Neural crest cell (in vitro differentiated cells): ENCODE measurements around the gene NT5E. TPM values are rescaled to one million over a fixed set of nuclear protein-coding genes. Genes with fewer than 3 reads are reported as not detected.

ENCODE experiments used
- DNase-seq: peaks from one replicate; pipeline ENCODE4 v3.0.0; 2021; ENCODE audit warnings: low read depth, mixed read lengths, low spot score
- H3K27ac Mint-ChIP-seq: one replicate; pipeline ENCODE4 v1.8.0; 2021; ENCODE audit warnings: mild to moderate bottlenecking, mixed read lengths; ENCODE audit not compliant: unreplicated experiment
- H3K27me3 Mint-ChIP-seq: 2 replicates; pipeline ENCODE4 v1.8.0; 2021; ENCODE audit warnings: low read depth, mild to moderate bottlenecking, mixed read lengths
- H3K36me3 Mint-ChIP-seq: 2 replicates; pipeline ENCODE4 v1.8.0; 2021; ENCODE audit warnings: low read depth, mild to moderate bottlenecking, mixed read lengths
- H3K4me1 Mint-ChIP-seq: 2 replicates; pipeline ENCODE4 v1.8.0; 2021; ENCODE audit warnings: mixed read lengths
- H3K4me3 Mint-ChIP-seq: one replicate; pipeline ENCODE4 v1.8.0; 2021; ENCODE audit warnings: mild to moderate bottlenecking, mixed read lengths
- H3K9me3 Mint-ChIP-seq: 2 replicates; pipeline ENCODE4 v1.8.0; 2021; ENCODE audit warnings: mixed read lengths
- CTCF ChIP-seq: fragments of 200-600 bp; sonication (generic); conservative IDR thresholded peaks from 2 replicates; pipeline ENCODE4 v1.5.0; 2021; ENCODE audit warnings: antibody characterized with exemption, mild to moderate bottlenecking
- long read RNA-seq: library from polyadenylated mRNA; unstranded; transcript quantifications from one replicate; pipeline ENCODE4 v2.0.0, GENCODE V29; 2020
- total RNA-seq: library from RNA; stranded (reverse); gene quantifications from 2 replicates; pipeline ENCODE4 v1.2.1, GENCODE V29; 2021

Gene NT5E
- 0.28 and 0.43 TPM in 2 replicates for total RNA-seq
- long read RNA-seq = 0 reads

DNA sequence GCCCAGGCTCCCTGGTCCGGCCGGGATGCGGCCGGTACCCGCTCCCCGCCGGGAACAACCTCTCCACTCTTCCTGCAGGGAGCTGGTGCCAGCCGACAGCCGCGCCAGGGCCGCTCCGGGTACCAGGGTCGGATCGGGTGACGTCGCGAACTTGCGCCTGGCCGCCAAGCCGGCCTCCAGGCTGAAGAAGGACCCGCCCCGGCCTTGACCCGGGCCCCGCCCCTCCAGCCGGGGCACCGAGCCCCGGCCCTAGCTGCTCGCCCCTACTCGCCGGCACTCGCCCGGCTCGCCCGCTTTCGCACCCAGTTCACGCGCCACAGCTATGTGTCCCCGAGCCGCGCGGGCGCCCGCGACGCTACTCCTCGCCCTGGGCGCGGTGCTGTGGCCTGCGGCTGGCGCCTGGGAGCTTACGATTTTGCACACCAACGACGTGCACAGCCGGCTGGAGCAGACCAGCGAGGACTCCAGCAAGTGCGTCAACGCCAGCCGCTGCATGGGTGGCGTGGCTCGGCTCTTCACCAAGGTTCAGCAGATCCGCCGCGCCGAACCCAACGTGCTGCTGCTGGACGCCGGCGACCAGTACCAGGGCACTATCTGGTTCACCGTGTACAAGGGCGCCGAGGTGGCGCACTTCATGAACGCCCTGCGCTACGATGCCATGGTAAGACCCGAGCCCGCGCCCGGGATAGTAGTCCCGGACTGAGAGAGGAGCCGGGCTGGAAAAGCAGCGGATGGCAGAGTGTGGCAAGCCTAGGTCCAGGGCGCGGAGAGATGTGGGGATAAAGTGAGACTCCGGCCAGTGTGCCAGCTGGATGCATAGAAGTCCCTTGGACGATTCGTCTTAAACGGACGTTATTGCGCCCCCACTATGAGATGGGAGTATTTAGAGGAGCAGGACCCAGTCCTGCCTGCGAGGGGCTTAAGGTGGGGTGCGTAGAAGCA, at the start of gene NT5E:
Gene NT5E (plus strand): TSS at position 266 of the 942 bp plus-strand sequence. CDS start 57 bp downstream, at position 323.
- no peaks in the 10 kb centered on the region for H3K36me3 Mint-ChIP-seq

GRCh38 chr6:85400331-85400730, 49.6 kb upstream of the NT5E start:
- Mint-ChIP-seq H3K27me3 (no peaks in the 10 kb centered on the region), H3K27ac (no peak overlapping the region), H3K4me1 (peaks cover 7% of the 10 kb centered on the region), H3K9me3 (peaks cover 7% of the 10 kb centered on the region), H3K4me3 (no peak overlapping the region), H3K36me3 (no peaks in the 10 kb centered on the region)
- DNase-seq = no peak
- no peak for TF ChIP-seq CTCF

More for the DNA sequence above, at the start of gene NT5E:
- Mint-ChIP-seq H3K27me3 (peaks cover 96% of the 10 kb centered on the region), H3K27ac (no peak within 1 kb of the TSS), H3K4me1 (peaks cover 20% of the 10 kb centered on the region), H3K4me3 (peak within 1 kb of the TSS; percentile 86), H3K9me3 (no peaks in the 10 kb centered on the region)
- DNase-seq = peak; percentile 50
- no peak for TF ChIP-seq CTCF

GRCh38 chr6:85401186-85402021, 48.5 kb upstream of the NT5E start:
- DNase-seq = no peak
- Mint-ChIP-seq H3K27ac (peak overlapping the region; percentile 39), H3K4me1 (peaks cover 7% of the 10 kb centered on the region), H3K27me3 (peaks cover 2% of the 10 kb centered on the region), H3K36me3 (no peaks in the 10 kb centered on the region), H3K4me3 (no peak overlapping the region), H3K9me3 (peaks cover 6% of the 10 kb centered on the region)
- TF ChIP-seq CTCF = no peak

- Mint-ChIP-seq H3K27me3 (peaks cover 5% of the 10 kb centered on the region), H3K9me3 (no peaks in the 10 kb centered on the region), H3K27ac (no peak overlapping the region)
Observed at GRCh38 chr6:85402071-85402470, 47.8 kb upstream of the NT5E start.

More at GRCh38 chr6:85402071-85402470, 47.8 kb upstream of the NT5E start:
- no peak for DNase-seq
- Mint-ChIP-seq H3K4me1 (peaks cover 7% of the 10 kb centered on the region), H3K36me3 (no peaks in the 10 kb centered on the region), H3K4me3 (no peak overlapping the region)
- TF ChIP-seq CTCF = no peak
